Right ventricle myocardium inferior (tissue), 1 donor: ENCODE data around the gene MAPK6. TPM values are rescaled to one million over a fixed set of nuclear protein-coding genes. Genes with fewer than 3 reads are reported as not detected.
A peak's percentile ranks its signal among the peaks of the same experiment; 100 is the strongest.

Source experiments
- ATAC-seq: fragments of 200-7000 bp; cut with Tn5 transposase; one replicate; pipeline ENCODE4 v1.9.1; 2020; ENCODE audit warnings: mild to moderate bottlenecking, moderate library complexity
- DNase-seq: peaks from one replicate; pipeline ENCODE4 v3.0.0; 2021; ENCODE audit errors: missing footprints
- intact Hi-C: fragments of 100-400 bp; cut with DNase I; formaldehyde crosslinking; loops from one replicate; pipeline ENCODE4 v1.11.0; 2022
- total RNA-seq: library from RNA; stranded (reverse); fragmentation: NEBNext Ultra II Directional; extraction: Animal tissue kit (Norgen Biotek cat#: 25700); gene quantifications from one replicate; pipeline ENCODE4 v1.2.1, GENCODE V29; 2021
- donor health status: DM: no; HTN: yes; CAD: no; lungs with severe emphysema.

MAPK6 gene
- total RNA-seq, 1 donor from 2014 or later: 22.6 TPM

DNA sequence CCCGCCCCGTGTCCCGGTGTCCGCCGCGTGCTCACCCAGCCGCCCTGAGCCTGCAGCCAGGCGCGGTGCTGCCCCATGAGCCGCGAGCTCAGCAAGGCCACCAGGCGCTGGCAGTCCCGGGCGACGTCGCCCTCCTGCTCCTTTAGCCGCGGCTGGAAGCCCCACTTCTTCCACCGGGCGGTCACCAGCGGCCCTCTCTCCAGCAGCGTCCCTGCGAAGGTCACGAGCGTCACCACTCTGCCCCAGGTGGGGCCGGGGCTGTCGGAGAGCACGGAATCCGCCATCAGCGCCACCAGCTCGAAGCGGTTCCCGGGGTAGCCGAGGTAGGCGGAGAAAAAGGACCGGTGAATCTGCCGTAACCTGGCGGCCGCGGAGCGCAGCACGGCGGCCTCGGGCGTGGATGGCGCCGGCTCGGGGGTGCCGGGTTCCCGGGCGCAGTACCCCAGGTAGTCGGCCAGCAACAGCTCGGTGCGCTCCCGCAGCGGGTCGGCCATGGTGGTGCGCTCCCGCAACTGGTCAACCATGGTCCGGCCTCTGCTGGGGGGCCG, 93.3 kb downstream of the MAPK6 start:
- intact Hi-C loops: no loop called here
- ATAC-seq (peak; percentile 32), DNase-seq (no peak)

GRCh38 chr15:52113235-52113634, 94.2 kb downstream of the MAPK6 start:
- ATAC-seq (no peak), DNase-seq (no peak)
- intact Hi-C loops: no loop called here

GRCh38 chr15:52113708-52114107, 94.7 kb downstream of the MAPK6 start:
- intact Hi-C loops: no loop called here
- no peak for ATAC-seq

GRCh38 chr15:52114261-52115055, 95.4 kb downstream of the MAPK6 start:
- DNase-seq (peak; percentile 48), ATAC-seq (no peak)
- intact Hi-C loops: no loop called here

More at GRCh38 chr15:52113708-52114107, 94.7 kb downstream of the MAPK6 start:
- DNase-seq: no peak

DNA sequence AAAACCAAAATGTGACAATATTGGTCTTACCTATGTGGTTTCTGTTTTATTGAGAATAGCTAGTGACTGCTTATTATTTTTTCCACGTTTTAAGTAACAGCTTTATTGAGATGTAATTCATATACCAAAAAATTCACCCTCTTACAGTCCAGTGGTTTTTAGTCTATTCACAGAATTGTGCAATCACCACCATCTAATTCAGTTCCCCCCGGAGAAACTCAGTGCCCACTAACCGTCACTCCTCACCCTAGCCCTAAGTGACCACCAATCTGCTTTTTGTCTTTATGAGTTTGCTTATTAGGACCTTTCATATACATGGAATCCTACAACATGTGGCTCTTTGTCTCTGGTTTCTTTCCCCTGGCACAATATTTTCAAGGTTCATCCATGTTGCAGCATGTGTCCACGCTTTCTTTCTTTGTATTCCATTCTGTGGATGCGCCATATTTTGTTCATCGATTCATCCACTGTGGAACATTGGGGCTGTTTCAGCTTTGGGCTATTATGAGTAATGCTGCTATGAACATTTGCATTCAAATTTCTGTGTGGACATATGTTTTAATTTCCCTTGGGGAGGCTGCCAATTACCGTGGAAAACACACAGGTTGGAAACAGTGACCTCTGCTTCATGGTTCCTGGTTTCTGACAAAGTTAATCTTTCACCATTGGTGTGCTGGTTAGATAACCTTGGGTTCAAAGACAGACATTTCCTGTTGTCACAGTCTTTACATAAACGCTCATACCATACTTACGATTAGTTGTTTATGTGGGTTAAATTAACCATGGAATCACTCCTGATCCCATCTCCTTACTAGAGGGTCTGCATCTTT, 96.8 kb downstream of the MAPK6 start:
- DNase-seq (no peak), ATAC-seq (no peak)
- intact Hi-C loops: no loop called here

Other genes with a start within 250 kb of the MAPK6 start
- gene TMOD3, start 189.6 kb upstream of the MAPK6 start, total RNA-seq: 19.2 TPM
- gene LEO1, start 47.4 kb upstream of the MAPK6 start, total RNA-seq: 8.5 TPM
- gene BCL2L10, start 93.6 kb downstream of the MAPK6 start, total RNA-seq: not detected
- gene GNB5, start 172.2 kb downstream of the MAPK6 start, total RNA-seq: 10.6 TPM